ENCODE data around the gene COX4I2.

GRCh38 chr20:31693402-31693801 is 55.7 kb downstream of the COX4I2 start:
- TF ChIP-seq CTCF (IDR thresholded peaks at IDR 0.05) (no peak), POLR2AphosphoS5 (IDR thresholded peaks at IDR 0.05) (no peak), POLR2A (IDR thresholded peaks at IDR 0.05; ENCODE audit: low read depth) (no peak)

Measured in esophagus muscularis mucosa (tissue), 3 donors.